H9 (cell line): ENCODE measurements around the gene ZNF766. TPM values are rescaled to one million over a fixed set of nuclear protein-coding genes. Genes with fewer than 3 reads are reported as not detected.

ENCODE experiments used
- DNase-seq: peaks from one replicate; pipeline ENCODE4 v3.0.0-alpha.2; 2017
- H2AFZ ChIP-seq: one replicate; pipeline ENCODE4 v1.6.1; 2013; ENCODE audit warnings: mild to moderate bottlenecking, low read length, control low read depth, moderate library complexity
- H2AK5ac ChIP-seq: 2 replicates; pipeline ENCODE4 v1.6.1; 2013; ENCODE audit warnings: low read length, control low read depth, mixed read lengths; ENCODE audit not compliant: insufficient read length
- H2BK120ac ChIP-seq: one replicate; pipeline ENCODE4 v1.6.1; 2013; ENCODE audit warnings: low read depth, mild to moderate bottlenecking, low read length, control low read depth, inconsistent platforms; ENCODE audit not compliant: poor library complexity, severe bottlenecking
- H2BK12ac ChIP-seq: 2 replicates; pipeline ENCODE4 v1.6.1; 2013; ENCODE audit warnings: low read length, control low read depth, mixed read lengths, low read depth; ENCODE audit not compliant: insufficient read length
- H2BK15ac ChIP-seq: 2 replicates; pipeline ENCODE4 v1.6.1; 2013; ENCODE audit warnings: low read depth, low read length, control low read depth
- H2BK20ac ChIP-seq: one replicate; pipeline ENCODE4 v1.6.1; 2013; ENCODE audit warnings: low read depth, mild to moderate bottlenecking, low read length, control low read depth, inconsistent platforms; ENCODE audit not compliant: poor library complexity, severe bottlenecking
- H2BK5ac ChIP-seq: 2 replicates; pipeline ENCODE4 v1.6.1; 2013; ENCODE audit warnings: low read length, control low read depth, mixed read lengths; ENCODE audit not compliant: insufficient read length
- H3K14ac ChIP-seq: 2 replicates; pipeline ENCODE4 v1.6.1; 2013; ENCODE audit warnings: low read length, control low read depth; ENCODE audit not compliant: insufficient read depth
- H3K18ac ChIP-seq: 2 replicates; pipeline ENCODE4 v1.6.1; 2013; ENCODE audit warnings: low read depth, mild to moderate bottlenecking, mixed read lengths, low read length, control low read depth; ENCODE audit not compliant: insufficient read length
- H3K23ac ChIP-seq: 2 replicates; pipeline ENCODE4 v1.6.1; 2013; ENCODE audit warnings: low read length, control low read depth, mixed read lengths, low read depth; ENCODE audit not compliant: insufficient read length
- H3K23me2 ChIP-seq: 2 replicates; pipeline ENCODE4 v1.6.1; 2013; ENCODE audit warnings: low read depth, mild to moderate bottlenecking, mixed read lengths, low read length, control low read depth; ENCODE audit not compliant: insufficient read length, poor library complexity, severe bottlenecking
- H3K27ac ChIP-seq: 2 replicates; pipeline ENCODE4 v1.5.1; 2013; ENCODE audit warnings: low read length, control low read depth, mixed read lengths, low read depth; ENCODE audit not compliant: insufficient read length
- H3K27me3 ChIP-seq: 2 replicates; pipeline ENCODE4 v1.6.1; 2013; ENCODE audit warnings: low read length, control low read depth, inconsistent platforms; ENCODE audit not compliant: insufficient read depth
- H3K4ac ChIP-seq: 2 replicates; pipeline ENCODE4 v1.6.1; 2013; ENCODE audit warnings: low read depth, mild to moderate bottlenecking, control low read depth, inconsistent platforms, low read length, moderate library complexity
- H3K4me1 ChIP-seq: 2 replicates; pipeline ENCODE4 v1.6.1; 2013; ENCODE audit warnings: low read length, control low read depth, inconsistent platforms; ENCODE audit not compliant: insufficient read depth
- H3K4me2 ChIP-seq: 2 replicates; pipeline ENCODE4 v1.6.1; 2013; ENCODE audit warnings: low read length, control low read depth, mixed read lengths; ENCODE audit not compliant: insufficient read length, insufficient read depth
- H3K56ac ChIP-seq: 2 replicates; pipeline ENCODE4 v1.6.1; 2013; ENCODE audit warnings: low read depth, mild to moderate bottlenecking, mixed read lengths, low read length, control low read depth; ENCODE audit not compliant: insufficient read length
- H3K79me1 ChIP-seq: 2 replicates; pipeline ENCODE4 v1.6.1; 2013; ENCODE audit warnings: low read depth, mild to moderate bottlenecking, moderate library complexity, low read length, control low read depth, inconsistent platforms; ENCODE audit not compliant: insufficient read depth, poor library complexity, severe bottlenecking
- H3K79me2 ChIP-seq: 2 replicates; pipeline ENCODE4 v1.6.1; 2013; ENCODE audit warnings: low read length, control low read depth, inconsistent platforms; ENCODE audit not compliant: insufficient read depth
- H3K9ac ChIP-seq: 2 replicates; pipeline ENCODE4 v1.6.1; 2013; ENCODE audit warnings: low read length, control low read depth, mixed read lengths; ENCODE audit not compliant: insufficient read length; ENCODE audit errors: extremely low read depth
- H3K9me3 ChIP-seq: one replicate; pipeline ENCODE4 v1.6.1; 2013; ENCODE audit warnings: low read depth, low read length, inconsistent platforms; ENCODE audit not compliant: control insufficient read depth
- H3T11ph ChIP-seq: one replicate; pipeline ENCODE4 v1.6.1; 2013; ENCODE audit warnings: mild to moderate bottlenecking, low read length, control low read depth, inconsistent platforms
- H4K20me1 ChIP-seq: one replicate; pipeline ENCODE4 v1.6.1; 2013; ENCODE audit not compliant: control insufficient read depth, insufficient read length, insufficient read depth
- H4K5ac ChIP-seq: 2 replicates; pipeline ENCODE4 v1.6.1; 2013; ENCODE audit warnings: low read depth, mild to moderate bottlenecking, mixed read lengths, low read length, control low read depth; ENCODE audit not compliant: insufficient read length
- H4K8ac ChIP-seq: replicated peaks from 2 replicates; pipeline ENCODE4 v1.6.1; 2013; ENCODE audit warnings: low read length, control low read depth, mixed read lengths, low read depth; ENCODE audit not compliant: insufficient read length
- H4K91ac ChIP-seq: 2 replicates; pipeline ENCODE4 v1.6.1; 2013; ENCODE audit warnings: low read depth, mild to moderate bottlenecking, moderate library complexity, mixed read lengths, low read length, control low read depth; ENCODE audit not compliant: insufficient read length
- H3K27ac Mint-ChIP-seq, 3 experiments: 2 replicates in 2 of 3; 3 replicates in 1 of 3; pipeline ENCODE4 v1.8.0; 2020 to 2021; ENCODE audit warnings: mixed read lengths in 3 of 3, mild to moderate bottlenecking in 1 of 3, moderate library complexity in 1 of 3
- H3K27me3 Mint-ChIP-seq: 2 replicates; pipeline ENCODE4 v1.8.0; 2021; ENCODE audit warnings: low read depth, mild to moderate bottlenecking, moderate library complexity, mixed read lengths
- H3K36me3 Mint-ChIP-seq, 3 experiments: 2 replicates in 2 of 3; 3 replicates in 1 of 3; pipeline ENCODE4 v1.8.0; 2020 to 2021; ENCODE audit warnings: low read depth in 3 of 3, mixed read lengths in 3 of 3; ENCODE audit not compliant: insufficient read depth in 1 of 3
- H3K4me1 Mint-ChIP-seq, 2 experiments: 2 replicates each; pipeline ENCODE4 v1.8.0; 2020; ENCODE audit warnings: mixed read lengths in 2 of 2
- H3K4me3 Mint-ChIP-seq, 2 experiments: 2 replicates in 1 of 2; 3 replicates in 1 of 2; pipeline ENCODE4 v1.8.0; 2020 to 2021; ENCODE audit warnings: mild to moderate bottlenecking in 2 of 2, mixed read lengths in 2 of 2, moderate library complexity in 1 of 2
- H3K9me3 Mint-ChIP-seq, 2 experiments: 2 replicates in 1 of 2; 3 replicates in 1 of 2; pipeline ENCODE4 v1.8.0; 2020; ENCODE audit warnings: mild to moderate bottlenecking in 2 of 2, mixed read lengths in 2 of 2, moderate library complexity in 1 of 2
- CTCF ChIP-seq: fragments of 200-600 bp; sonication (generic); conservative IDR thresholded peaks from 3 replicates; pipeline ENCODE4 v1.8.0; 2021; ENCODE audit warnings: antibody characterized with exemption, mild to moderate bottlenecking
- WGBS: extraction: QIAGEN DNeasy Blood & Tissue Kit; methylation state at CpG from one replicate; pipeline ENCODE4 v1.1.7; 2013; ENCODE audit warnings: missing lambda C conversion rate, low lambda C conversion rate, mixed read lengths; ENCODE audit not compliant: insufficient read length; ENCODE audit errors: extremely low coverage; 5-methylcytosine and 5-hydroxymethylcytosine counted together
- total RNA-seq: library from RNA; stranded (reverse); gene quantifications from 2 replicates; pipeline ENCODE4 v1.2.1, GENCODE V29; 2021

ZNF766 gene
- total RNA-seq, 1 experiment from 2014 or later = 33.6 TPM

GRCh38 chr19:52221031-52221430, 48.4 kb upstream of the ZNF766 start:
- Histone ChIP-seq H3K4me2 (no peak overlapping the region), H3K18ac (no peak overlapping the region), H3K56ac (no peak overlapping the region), H3K9ac (no peak overlapping the region), H3K27me3 (no peaks in the 10 kb centered on the region), H2BK5ac (no peak overlapping the region), H4K20me1 (peaks cover 2% of the 10 kb centered on the region), H4K91ac (no peak overlapping the region), H2BK20ac (no peak overlapping the region), H2BK15ac (no peak overlapping the region), H2BK120ac (no peak overlapping the region), H3T11ph (no peak overlapping the region), H3K27ac (no peak overlapping the region), H2AFZ (no peak overlapping the region), H3K79me1 (no peaks in the 10 kb centered on the region), H3K9me3 (no peaks in the 10 kb centered on the region), H3K4me1 (no peaks in the 10 kb centered on the region), H2AK5ac (no peak overlapping the region), H3K23me2 (no peaks in the 10 kb centered on the region), H3K4ac (no peak overlapping the region), H3K23ac (no peak overlapping the region), H3K79me2 (no peaks in the 10 kb centered on the region), H4K5ac (no peak overlapping the region), H2BK12ac (no peak overlapping the region), H3K14ac (no peak overlapping the region), H4K8ac (no peak overlapping the region)
- no peak for TF ChIP-seq CTCF
- Mint-ChIP-seq H3K4me3 (no peak overlapping the region), H3K4me1 (no peaks in the 10 kb centered on the region), H3K36me3 (peaks cover 78 to 96% (median 94%) of the 10 kb centered on the region in 3 experiments), H3K9me3 (no peaks in the 10 kb centered on the region), H3K27me3 (no peaks in the 10 kb centered on the region), H3K27ac (no peak overlapping the region)
- DNase-seq = no peak
- WGBS = no CpG with 5 or more reads among the region's 6 CpGs
